GM18868 (cell line): ENCODE data around the gene FCHSD2.
"Not testable (repeated sequence)": the region's sequence is repeated elsewhere in the genome, so short reads cannot be mapped to it uniquely, and the experiment has no call there.

ENCODE experiments used
- ATAC-seq: cut with Tn5 transposase; IDR thresholded peaks from one replicate; pipeline ENCODE4 v1.9.1; 2021; ENCODE audit warnings: mild to moderate bottlenecking, moderate library complexity; ENCODE audit not compliant: unreplicated experiment

Gene FCHSD2

GRCh38 chr11:72811686-72812085, 330.4 kb downstream of the FCHSD2 start:
- ATAC-seq: not testable (repeated sequence)

- no peak for ATAC-seq
Observed at GRCh38 chr11:72808331-72808798, 333.8 kb downstream of the FCHSD2 start.

GRCh38 chr11:72807792-72808191, 334.3 kb downstream of the FCHSD2 start:
- ATAC-seq: no peak

GRCh38 chr11:72807021-72807693, 335.0 kb downstream of the FCHSD2 start:
- no peak for ATAC-seq

- not testable (repeated sequence) for ATAC-seq
Observed at GRCh38 chr11:72806378-72806777, 335.7 kb downstream of the FCHSD2 start.

- ATAC-seq: no peak
Observed at GRCh38 chr11:72805216-72805615, 336.9 kb downstream of the FCHSD2 start.

- ATAC-seq: no peak
Observed at GRCh38 chr11:72802822-72803221, 339.3 kb downstream of the FCHSD2 start.

GRCh38 chr11:72799441-72799840, 342.7 kb downstream of the FCHSD2 start:
- ATAC-seq: no peak

GRCh38 chr11:72798361-72798760, 343.8 kb downstream of the FCHSD2 start:
- no peak for ATAC-seq

- ATAC-seq: peak; percentile 88
Observed at GRCh38 chr11:72793425-72794367, 348.4 kb downstream of the FCHSD2 start, which contains the start of gene STARD10. TSS of gene STARD10 (minus strand) at chr11:72794047. CDS start at chr11:72781181, 12,866 bp downstream.

GRCh38 chr11:72793076-72793424, 349.1 kb downstream of the FCHSD2 start:
- no peak for ATAC-seq

- no peak for ATAC-seq
Observed at GRCh38 chr11:72792437-72793021, 349.6 kb downstream of the FCHSD2 start.

GRCh38 chr11:72791228-72791627, 350.9 kb downstream of the FCHSD2 start:
- not testable (repeated sequence) for ATAC-seq

- ATAC-seq: no peak
Observed at GRCh38 chr11:72789493-72790131, 352.5 kb downstream of the FCHSD2 start.

- no peak for ATAC-seq
Observed at GRCh38 chr11:72788241-72788640, 353.9 kb downstream of the FCHSD2 start.

GRCh38 chr11:72787216-72788104, 354.7 kb downstream of the FCHSD2 start:
- peak; percentile 64 for ATAC-seq
